ENCODE results near the gene PTPRD. TPM values are rescaled to one million over a fixed set of nuclear protein-coding genes. Genes with fewer than 3 reads are reported as not detected.

PTPRD gene
- total RNA-seq, 1 experiment from 2014 or later: 32.5 TPM

GRCh38 chr9:8289681-8290080 is 2323.1 kb downstream of the PTPRD start:
- Histone ChIP-seq H3T11ph (ENCODE audit: low read length) (no peak overlapping the region), H2AK5ac (ENCODE audit: insufficient read length, low read length) (no peak overlapping the region), H4K20me1 (ENCODE audit: control insufficient read depth, insufficient read depth, insufficient read length) (no peaks in the 10 kb centered on the region), H2BK5ac (ENCODE audit: insufficient read length, low read length) (no peak overlapping the region), H3K9ac (ENCODE audit: extremely low read depth, insufficient read length, low read length) (no peak overlapping the region), H2BK20ac (ENCODE audit: low read depth, low read length, poor library complexity, severe bottlenecking) (no peak overlapping the region), H4K5ac (ENCODE audit: insufficient read length, low read depth, low read length) (no peak overlapping the region), H3K4me2 (ENCODE audit: insufficient read depth, insufficient read length, low read length) (no peak overlapping the region), H3K14ac (ENCODE audit: insufficient read depth, low read length) (no peak overlapping the region), H3K27ac (ENCODE audit: insufficient read length, low read depth, low read length) (no peak overlapping the region), H3K4me1 (ENCODE audit: insufficient read depth, low read length) (no peaks in the 10 kb centered on the region), H3K4ac (ENCODE audit: low read depth, low read length) (no peak overlapping the region), H2BK15ac (ENCODE audit: low read depth, low read length) (no peak overlapping the region), H3K18ac (ENCODE audit: insufficient read length, low read depth, low read length) (no peak overlapping the region), H3K23ac (ENCODE audit: insufficient read length, low read depth, low read length) (no peak overlapping the region), H4K8ac (replicated peaks; ENCODE audit: insufficient read length, low read depth, low read length) (no peak overlapping the region), H2BK120ac (ENCODE audit: low read depth, low read length, poor library complexity, severe bottlenecking) (no peak overlapping the region), H3K79me2 (ENCODE audit: insufficient read depth, low read length) (no peaks in the 10 kb centered on the region), H3K56ac (ENCODE audit: insufficient read length, low read depth, low read length) (no peak overlapping the region), H4K91ac (ENCODE audit: insufficient read length, low read depth, low read length) (no peak overlapping the region), H2BK12ac (ENCODE audit: insufficient read length, low read depth, low read length) (no peak overlapping the region), H3K23me2 (ENCODE audit: insufficient read length, low read depth, low read length, poor library complexity, severe bottlenecking) (no peaks in the 10 kb centered on the region), H3K79me1 (ENCODE audit: insufficient read depth, low read depth, low read length, poor library complexity, severe bottlenecking) (no peaks in the 10 kb centered on the region), H3K9me3 (ENCODE audit: control insufficient read depth, low read depth, low read length) (no peaks in the 10 kb centered on the region), H3K27me3 (ENCODE audit: insufficient read depth, low read length) (no peaks in the 10 kb centered on the region), H2AFZ (ENCODE audit: low read length) (no peak overlapping the region)
- H3K4me1 Mint-ChIP-seq: no peaks in the 10 kb centered on the region
- no peaks in the 10 kb centered on the region for H3K27me3 Mint-ChIP-seq (ENCODE audit: low read depth)
- no peaks in the 10 kb centered on the region for H3K36me3 Mint-ChIP-seq (ENCODE audit: insufficient read depth in 1 of 3, low read depth in 3 of 3)
- no peak for TF ChIP-seq CTCF (conservative IDR thresholded peaks at IDR 0.05)
- H3K9me3 Mint-ChIP-seq: no peaks in the 10 kb centered on the region
- H3K4me3 Mint-ChIP-seq: no peak overlapping the region
- DNase-seq: no peak
- no CpG with 5 or more reads among the region's 2 CpGs for WGBS (ENCODE audit: extremely low coverage, insufficient read length, low lambda C conversion rate)
- no peak overlapping the region for H3K27ac Mint-ChIP-seq

Measured in H9 (cell line).